Naive thymus-derived CD4-positive, alpha-beta T cell (primary cell): Measurements from ENCODE around the gene ACOT6. TPM values are rescaled to one million over a fixed set of nuclear protein-coding genes. Genes with fewer than 3 reads are reported as not detected.

Experiments used
- ATAC-seq: fragments of 150-1000 bp; cut with Tn5 transposase; 2 replicates; pipeline ENCODE4 v1.10.0; 2021; ENCODE audit warnings: mild to moderate bottlenecking, moderate library complexity
- CTCF ChIA-PET: fragments of 350-600 bp; sonication (Branson Sonifier 250); formaldehyde crosslinking; loops from one replicate; lab custom pipeline; 2021; ENCODE audit warnings: antibody characterized with exemption; lab: Charles Lee
- POLR2A ChIA-PET: fragments of 350-600 bp; sonication (Branson Sonifier 250); formaldehyde crosslinking; loops from one replicate; lab custom pipeline; 2021; ENCODE audit warnings: antibody characterized with exemption, inconsistent platforms; lab: Charles Lee
- DNase-seq, 9 donors: peaks; one replicate each; pipeline versions ENCODE4 v3.0.0 to v3.0.0-alpha.2; 2020 to 2022; ENCODE audit warnings: mixed read lengths in 1 of 9
- H3K27ac ChIP-seq: one replicate; pipeline ENCODE4 v1.7.0; 2013; ENCODE audit warnings: mild to moderate bottlenecking, low read depth, low read length, moderate library complexity
- H3K27me3 ChIP-seq, 2 donors: one replicate each; pipeline ENCODE4 v1.7.0; 2013; ENCODE audit warnings: low read length in 2 of 2, mild to moderate bottlenecking in 2 of 2, moderate library complexity in 2 of 2; ENCODE audit not compliant: control insufficient read depth in 2 of 2, insufficient read depth in 2 of 2
- H3K36me3 ChIP-seq, 3 experiments: 1 replicate in 2 of 3; 2 replicates in 1 of 3; pipeline ENCODE4 v1.7.0; 2013; ENCODE audit warnings: low read length in 3 of 3, mild to moderate bottlenecking in 3 of 3, moderate library complexity in 1 of 3; ENCODE audit not compliant: insufficient read depth in 3 of 3, control insufficient read depth in 2 of 3
- H3K4me1 ChIP-seq, 2 donors: one replicate each; pipeline ENCODE4 v1.7.0; 2013; ENCODE audit warnings: low read length in 2 of 2, mild to moderate bottlenecking in 2 of 2, moderate library complexity in 1 of 2; ENCODE audit not compliant: control insufficient read depth in 2 of 2, insufficient read depth in 2 of 2
- H3K4me3 ChIP-seq: 2 replicates; pipeline ENCODE4 v1.7.0; 2013; ENCODE audit warnings: mild to moderate bottlenecking, low read length
- H3K9me3 ChIP-seq, 3 experiments: 1 replicate in 2 of 3; 2 replicates in 1 of 3; pipeline ENCODE4 v1.7.0; 2013; ENCODE audit warnings: low read length in 3 of 3; ENCODE audit not compliant: control insufficient read depth in 2 of 3
- H3K27ac Mint-ChIP-seq, 9 donors: one replicate each; pipeline ENCODE4 v1.8.0; 2020 to 2022; ENCODE audit warnings: mixed read lengths in 9 of 9, mild to moderate bottlenecking in 8 of 9, moderate library complexity in 5 of 9, inconsistent platforms in 2 of 9
- H3K27me3 Mint-ChIP-seq, 5 donors: one replicate each; pipeline ENCODE4 v1.8.0; 2021 to 2022; ENCODE audit warnings: mixed read lengths in 5 of 5, mild to moderate bottlenecking in 1 of 5
- H3K36me3 Mint-ChIP-seq, 5 donors: one replicate each; pipeline ENCODE4 v1.8.0; 2020 to 2022; ENCODE audit warnings: mixed read lengths in 5 of 5, mild to moderate bottlenecking in 3 of 5, inconsistent platforms in 1 of 5
- H3K4me1 Mint-ChIP-seq, 7 donors: one replicate each; pipeline ENCODE4 v1.8.0; 2020 to 2022; ENCODE audit warnings: mixed read lengths in 7 of 7, mild to moderate bottlenecking in 3 of 7, inconsistent platforms in 1 of 7
- H3K4me3 Mint-ChIP-seq, 10 donors: one replicate each; pipeline ENCODE4 v1.8.0; 2020 to 2022; ENCODE audit warnings: mild to moderate bottlenecking in 10 of 10, mixed read lengths in 10 of 10, moderate library complexity in 6 of 10, inconsistent platforms in 2 of 10
- H3K9me3 Mint-ChIP-seq, 11 donors: one replicate each; pipeline ENCODE4 v1.8.0; 2020 to 2022; ENCODE audit warnings: mixed read lengths in 11 of 11, mild to moderate bottlenecking in 4 of 11, inconsistent platforms in 1 of 11, moderate library complexity in 1 of 11
- intact Hi-C, 2 donors: fragments of 100-400 bp; cut with micrococcal nuclease; formaldehyde crosslinking; loops; one replicate each; pipeline ENCODE4 v1.15.1; 2023
- polyA plus RNA-seq, 2 donors: library from polyadenylated mRNA; unstranded; fragments of 300-500 nt; fragmentation: Illumina TruSeq; gene quantifications; one replicate each; pipeline ENCODE4 v1.2.3, GENCODE V29; 2021
- total RNA-seq, 6 experiments: library from RNA in 5 of 6; stranded (reverse) in 5 of 6; gene quantifications; 1 replicate in 5 of 6; 2 replicates in 1 of 6; pipeline ENCODE4 v1.2.3 and lab custom pipeline; 2021 to 2026

ACOT6 gene
- total and polyA plus RNA-seq, 7 experiments from 2014 or later = 0.27 TPM; not detected in 6

DNA sequence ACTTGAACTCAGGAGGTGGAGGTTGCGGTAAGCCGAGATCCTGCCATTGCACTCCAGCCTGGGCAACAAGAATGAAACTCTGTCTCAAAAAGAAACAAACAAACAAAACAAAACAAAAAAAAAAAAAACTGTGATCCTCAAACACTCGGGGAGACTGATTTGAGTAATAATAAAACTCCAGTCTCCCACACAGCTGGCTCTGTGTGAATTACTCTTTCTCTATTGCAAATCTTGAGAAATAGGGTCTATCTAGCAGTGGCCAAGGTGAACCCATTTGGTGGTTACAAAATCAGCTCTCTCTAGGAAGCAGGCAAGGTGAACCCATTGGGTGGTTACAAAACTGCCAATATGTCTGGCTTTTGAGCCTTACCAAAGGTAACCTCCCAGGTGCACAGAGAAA lies 6.0 kb upstream of the ACOT6 start:
- Histone ChIP-seq H3K36me3 (no peaks in the 10 kb centered on the region), H3K27me3 (no peaks in the 10 kb centered on the region), H3K9me3 (no peaks in the 10 kb centered on the region), H3K27ac (no peak overlapping the region), H3K4me3 (no peak overlapping the region), H3K4me1 (no peaks in the 10 kb centered on the region)
- Mint-ChIP-seq H3K36me3 (peaks cover 0 to 2% (median 0%) of the 10 kb centered on the region in 5 donors), H3K9me3 (peaks cover 0 to 4% (median 0%) of the 10 kb centered on the region in 11 donors), H3K27ac (no peak overlapping the region), H3K4me3 (no peak overlapping the region), H3K27me3 (peaks cover 0 to 11% (median 0%) of the 10 kb centered on the region in 5 donors), H3K4me1 (peaks cover 0 to 3% (median 0%) of the 10 kb centered on the region in 7 donors)
- intact Hi-C loops = no loop called here
- DNase-seq (no peak), ATAC-seq (no peak)
- POLR2A ChIA-PET = interaction anchor here (0.7 to 1.5 kb wide), 2 partner anchors 14 to 191 kb away, joined by 3 to 5 read pairs; partner anchors contain the start of gene ACOT4
- CTCF ChIA-PET = interaction anchor here (0.6 kb wide), 1 partner anchor 37 kb away, joined by 6 read pairs; no protein-coding TSS in a partner anchor

DNA sequence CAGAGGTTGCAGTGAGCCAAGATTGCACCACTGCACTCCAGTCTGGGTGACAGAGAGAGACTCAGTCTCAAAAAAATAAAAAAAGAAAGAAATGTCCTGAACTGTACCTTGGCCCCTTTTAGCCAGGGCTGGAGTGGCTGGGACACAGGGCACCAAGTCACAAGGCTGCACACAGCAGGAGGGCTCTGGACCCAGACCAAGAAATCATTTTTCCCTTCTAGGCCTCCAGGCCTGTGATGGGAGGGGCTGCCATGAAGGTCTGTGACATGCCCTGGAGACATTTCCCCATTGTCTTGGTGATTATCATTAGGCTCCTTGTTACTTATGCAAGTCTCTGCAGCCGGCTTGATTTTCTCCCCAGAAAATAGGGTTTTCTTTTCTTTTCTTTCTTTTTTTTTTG lies 5.1 kb upstream of the ACOT6 start:
- Histone ChIP-seq H3K36me3 (no peaks in the 10 kb centered on the region), H3K27me3 (no peaks in the 10 kb centered on the region), H3K27ac (no peak overlapping the region), H3K4me3 (no peak overlapping the region), H3K9me3 (no peaks in the 10 kb centered on the region), H3K4me1 (no peaks in the 10 kb centered on the region)
- POLR2A ChIA-PET = interaction anchor here (1.5 kb wide), 1 partner anchor 15 kb away, joined by 3 read pairs; the partner anchor contains the start of gene ACOT4
- DNase-seq = no peak
- ATAC-seq = no peak
- H3K27me3 Mint-ChIP-seq = peaks cover 0 to 14% (median 0%) of the 10 kb centered on the region in 5 donors
- no peak overlapping the region for H3K27ac Mint-ChIP-seq
- CTCF ChIA-PET = interaction anchor here (0.6 kb wide), 1 partner anchor 38 kb away, joined by 6 read pairs; no protein-coding TSS in a partner anchor
- H3K4me1 Mint-ChIP-seq = peaks cover 0 to 7% (median 0%) of the 10 kb centered on the region in 7 donors
- H3K36me3 Mint-ChIP-seq = peaks cover 0 to 3% (median 0%) of the 10 kb centered on the region in 5 donors
- peaks cover 0 to 4% (median 0%) of the 10 kb centered on the region in 11 donors for H3K9me3 Mint-ChIP-seq
- no peak overlapping the region for H3K4me3 Mint-ChIP-seq
- intact Hi-C loops = no loop called here

- no peak overlapping the region for H3K4me3 Mint-ChIP-seq
- H3K9me3 ChIP-seq = no peaks in the 10 kb centered on the region
- H3K27ac Mint-ChIP-seq = no peak overlapping the region
- DNase-seq = no peak
- H3K27me3 ChIP-seq = no peaks in the 10 kb centered on the region
- CTCF ChIA-PET = interaction anchor here (0.7 kb wide), 1 partner anchor 101 kb away, joined by 4 read pairs; no protein-coding TSS in a partner anchor
- H3K36me3 ChIP-seq = no peaks in the 10 kb centered on the region
- H3K4me1 Mint-ChIP-seq = peaks cover 0 to 14% (median 0%) of the 10 kb centered on the region in 7 donors
- no peaks in the 10 kb centered on the region for H3K4me1 ChIP-seq
- peaks cover 0 to 4% (median 0%) of the 10 kb centered on the region in 11 donors for H3K9me3 Mint-ChIP-seq
- no peak overlapping the region for H3K27ac ChIP-seq
- POLR2A ChIA-PET = interaction anchor here (0.5 to 0.6 kb wide), 2 partner anchors 24 to 107 kb away, joined by 3 to 6 read pairs; no protein-coding TSS in a partner anchor
- intact Hi-C loops = no loop called here
- no peak overlapping the region for H3K4me3 ChIP-seq
- peaks cover 0 to 3% (median 0%) of the 10 kb centered on the region in 5 donors for H3K36me3 Mint-ChIP-seq
- peaks cover 0 to 12% (median 0%) of the 10 kb centered on the region in 5 donors for H3K27me3 Mint-ChIP-seq
- ATAC-seq = no peak
These were observed 1.6 kb upstream of the ACOT6 start for GRCh38 chr14:73610687-73611086.

- H3K27me3 ChIP-seq = no peaks in the 10 kb centered on the region
- peak overlapping the region; percentile 72 to 90 (median 84) for H3K27ac Mint-ChIP-seq
- H3K9me3 ChIP-seq = no peaks in the 10 kb centered on the region
- H3K27me3 Mint-ChIP-seq = peaks cover 0 to 10% (median 0%) of the 10 kb centered on the region in 5 donors
- no peak for DNase-seq
- H3K36me3 ChIP-seq = no peaks in the 10 kb centered on the region
- H3K4me3 Mint-ChIP-seq = peak overlapping the region; percentile 82 to 90 (median 88)
- H3K9me3 Mint-ChIP-seq = peaks cover 0 to 4% (median 0%) of the 10 kb centered on the region in 11 donors
- ChIA-PET CTCF (interaction anchor here (0.6 to 1.5 kb wide), 2 partner anchors 39 to 105 kb away, joined by 4 read pairs; no protein-coding TSS in a partner anchor), POLR2A (interaction anchor here (0.6 to 1.7 kb wide), 16 partner anchors 13 to 178 kb away, joined by 3 to 20 read pairs (median 4); partner anchors contain the start of genes ACOT2, ACOT4, NUMB and RIOX1)
- no peak for ATAC-seq
- H3K4me1 Mint-ChIP-seq = peaks cover 0 to 14% (median 0%) of the 10 kb centered on the region in 7 donors
- H3K27ac ChIP-seq = peak overlapping the region; percentile 65
- H3K4me3 ChIP-seq = peak overlapping the region; percentile 73
- peaks cover 0 to 3% (median 0%) of the 10 kb centered on the region in 5 donors for H3K36me3 Mint-ChIP-seq
- H3K4me1 ChIP-seq = no peaks in the 10 kb centered on the region
- intact Hi-C loops = loop anchor here (1.0 to 2.0 kb wide), 2 partner anchors 44 to 406 kb away; partner anchors contain the start of genes ACOT2 (in 1 of the 2), BBOF1 (in 1 of the 2) and ENTPD5 (in 1 of the 2)
These were observed 698 bp downstream of the ACOT6 start for GRCh38 chr14:73613046-73613383.

DNA sequence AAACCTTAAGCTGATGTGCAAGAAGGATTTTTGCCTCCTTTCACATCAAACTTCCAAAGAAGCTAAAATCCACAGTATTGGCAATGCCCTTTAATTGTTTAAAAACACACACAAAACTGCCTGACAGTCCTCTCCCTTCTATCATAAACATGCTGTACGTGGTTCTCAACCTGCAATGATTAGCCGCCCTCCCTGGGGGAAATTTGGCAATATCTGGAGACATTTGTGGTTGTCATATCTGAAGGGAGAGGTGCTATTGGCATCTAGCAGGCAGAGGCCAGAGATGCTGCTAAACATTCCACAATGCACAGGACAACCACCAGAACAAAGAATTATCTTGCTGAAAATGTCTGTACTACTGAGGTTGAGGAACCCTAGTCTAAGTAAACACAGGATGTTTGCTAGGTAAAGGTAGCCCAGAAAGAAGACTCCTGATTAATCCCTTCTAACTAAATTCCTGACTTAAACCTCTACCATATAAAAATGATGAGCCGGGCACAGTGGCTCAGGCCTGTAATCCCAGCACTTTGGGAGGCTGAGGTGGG lies 1.2 kb downstream of the ACOT6 start:
- ChIA-PET CTCF (interaction anchor here (1.5 kb wide), 1 partner anchor 105 kb away, joined by 4 read pairs; no protein-coding TSS in a partner anchor), POLR2A (interaction anchor here (0.7 to 1.7 kb wide), 12 partner anchors 18 to 163 kb away, joined by 3 to 20 read pairs (median 4); partner anchors contain the start of genes ACOT2, ACOT4, NUMB and RIOX1)
- Histone ChIP-seq H3K4me1 (no peaks in the 10 kb centered on the region), H3K36me3 (no peaks in the 10 kb centered on the region), H3K27ac (no peak overlapping the region), H3K4me3 (no peak overlapping the region), H3K9me3 (no peaks in the 10 kb centered on the region), H3K27me3 (no peaks in the 10 kb centered on the region)
- peak overlapping the region in 6 of 9 donors; percentile 78 to 89 (median 82) for H3K27ac Mint-ChIP-seq
- intact Hi-C loops = loop anchor here (1.0 to 2.0 kb wide), 2 partner anchors 44 to 405 kb away; partner anchors contain the start of genes ACOT2 (in 1 of the 2), BBOF1 (in 1 of the 2) and ENTPD5 (in 1 of the 2)
- peaks cover 0 to 3% (median 0%) of the 10 kb centered on the region in 5 donors for H3K36me3 Mint-ChIP-seq
- peaks cover 0 to 14% (median 0%) of the 10 kb centered on the region in 7 donors for H3K4me1 Mint-ChIP-seq
- peak overlapping the region; percentile 82 to 90 (median 88) for H3K4me3 Mint-ChIP-seq
- DNase-seq = no peak
- peaks cover 0 to 10% (median 0%) of the 10 kb centered on the region in 5 donors for H3K27me3 Mint-ChIP-seq
- no peaks in the 10 kb centered on the region for H3K9me3 Mint-ChIP-seq
- ATAC-seq = no peak

- Histone ChIP-seq H3K36me3 (no peaks in the 10 kb centered on the region), H3K27me3 (no peaks in the 10 kb centered on the region), H3K9me3 (no peaks in the 10 kb centered on the region), H3K27ac (no peak overlapping the region), H3K4me1 (no peaks in the 10 kb centered on the region), H3K4me3 (no peak overlapping the region)
- DNase-seq (no peak), ATAC-seq (no peak)
- no peaks in the 10 kb centered on the region for H3K36me3 Mint-ChIP-seq
- H3K4me1 Mint-ChIP-seq = peaks cover 0 to 10% (median 0%) of the 10 kb centered on the region in 7 donors
- no peak overlapping the region for H3K27ac Mint-ChIP-seq
- H3K4me3 Mint-ChIP-seq = peak overlapping the region in 1 of 10 donors; percentile 13
- ChIA-PET POLR2A (interaction anchor here (1.3 kb wide), 1 partner anchor 27 kb away, joined by 3 read pairs; no protein-coding TSS in a partner anchor), CTCF (no interaction called here)
- intact Hi-C loops = no loop called here
- H3K9me3 Mint-ChIP-seq = no peaks in the 10 kb centered on the region
- peaks cover 0 to 11% (median 0%) of the 10 kb centered on the region in 5 donors for H3K27me3 Mint-ChIP-seq
These were observed 4.5 kb downstream of the ACOT6 start for GRCh38 chr14:73616831-73617230.
